K562 (cell line): Measurements from ENCODE around the gene DNASE1L1. TPM values are rescaled to one million over a fixed set of nuclear protein-coding genes. Genes with fewer than 3 reads are reported as not detected.

Source experiments
- ATAC-seq: fragments of 200-7000 bp; cut with Tn5 transposase; 3 replicates; pipeline ENCODE4 v1.9.1; 2020; ENCODE audit warnings: moderate library complexity
- BruUV-seq: library from RNA; stranded (reverse); fragments of 400-500 nt; replicated peaks from 2 replicates; lab custom pipeline; 2021; lab: Mats Ljungman, UMichigan
- CTCF ChIA-PET: fragments of 300-600 bp; formaldehyde crosslinking; extraction: SDS; loops from one replicate; lab custom pipeline; 2021; ENCODE audit warnings: low intra/inter-chr PET ratio; lab: Yijun Ruan, JAX
- POLR2A ChIA-PET: fragments of 300-600, 350-650 bp; sonication (Branson Sonifier 250); formaldehyde crosslinking; extraction: SDS; loops from one replicate; lab custom pipeline; 2021; ENCODE audit warnings: antibody characterized with exemption, inconsistent platforms; lab: Yijun Ruan, JAX
- DNase-seq, 4 experiments: peaks; one replicate each; pipeline versions ENCODE4 v3.0.0 to v3.0.0-alpha.2; 2011 to 2018; ENCODE audit warnings: low spot score in 3 of 4, mixed read lengths in 3 of 4; ENCODE audit errors: extremely low read depth in 1 of 4
- FAIRE-seq: peaks from 2 replicates; lab custom pipeline; 2011; peaks lifted over from hg19 to GRCh38; lab: Jason Lieb, UNC
- H2AFZ ChIP-seq: 2 replicates; pipeline ENCODE4 v1.6.0; 2011; ENCODE audit warnings: low read depth, low read length, control low read depth, inconsistent platforms
- H3K27ac ChIP-seq: fragments of 200-600 bp; 3 replicates; pipeline ENCODE4 v1.8.0; 2011; ENCODE audit warnings: low read depth, mild to moderate bottlenecking, control low read depth, inconsistent platforms, low read length, moderate library complexity, mixed read lengths; ENCODE audit errors: extremely low read depth
- H3K27me3 ChIP-seq, 2 experiments: fragments of 300-600 bp in 1 of 2; 2 replicates in 1 of 2; 3 replicates in 1 of 2; pipeline versions ENCODE4 v1.6.0 to v1.8.0; 2011; ENCODE audit warnings: inconsistent platforms in 2 of 2, low read length in 2 of 2, mild to moderate bottlenecking in 1 of 2, mixed read lengths in 1 of 2, moderate library complexity in 1 of 2; ENCODE audit not compliant: control insufficient read depth in 2 of 2, insufficient read depth in 2 of 2
- H3K36me3 ChIP-seq: fragments of 300-600 bp; 3 replicates; pipeline ENCODE4 v1.8.0; 2011; ENCODE audit warnings: mild to moderate bottlenecking, low read length, inconsistent platforms; ENCODE audit not compliant: control insufficient read depth, insufficient read depth
- H3K4me1 ChIP-seq, 2 experiments: fragments of 200-600 bp in 1 of 2; replicated peaks in 1 of 2; 2 replicates in 1 of 2; 3 replicates in 1 of 2; pipeline versions ENCODE4 v1.5.1 to v1.8.0; 2011; ENCODE audit warnings: inconsistent platforms in 2 of 2, low read length in 2 of 2, mild to moderate bottlenecking in 1 of 2, mixed read lengths in 1 of 2, moderate library complexity in 1 of 2; ENCODE audit not compliant: control insufficient read depth in 2 of 2, insufficient read depth in 2 of 2
- H3K4me2 ChIP-seq: 2 replicates; pipeline ENCODE4 v1.6.1; 2011; ENCODE audit warnings: low read length, control low read depth, inconsistent platforms, mixed read lengths; ENCODE audit not compliant: insufficient read depth
- H3K4me3 ChIP-seq: fragments of 200-600 bp; sonication (generic), shearing (Covaris generic); 2 replicates; pipeline ENCODE4 v1.5.1; 2016; ENCODE audit warnings: control low read depth, inconsistent platforms
- H3K79me2 ChIP-seq: fragments of 200-600 bp; 3 replicates; pipeline ENCODE4 v1.8.0; 2011; ENCODE audit warnings: low read length, inconsistent platforms; ENCODE audit not compliant: control insufficient read depth, insufficient read depth
- H3K9ac ChIP-seq, 2 experiments: 2 replicates each; pipeline versions ENCODE4 v1.6.0 to v1.6.1; 2011; ENCODE audit warnings: low read depth in 2 of 2, low read length in 2 of 2, control low read depth in 1 of 2, inconsistent platforms in 1 of 2, mild to moderate bottlenecking in 1 of 2, mixed read lengths in 1 of 2; ENCODE audit not compliant: insufficient read depth in 1 of 2
- H3K9me1 ChIP-seq: one replicate; pipeline ENCODE4 v1.6.0; 2011; ENCODE audit warnings: inconsistent platforms, mild to moderate bottlenecking, low read length, moderate library complexity; ENCODE audit not compliant: control insufficient read depth, insufficient read depth
- H3K9me3 ChIP-seq: replicated peaks from 2 replicates; pipeline ENCODE4 v1.5.1; 2011; ENCODE audit warnings: low read depth, low read length, inconsistent platforms; ENCODE audit not compliant: control insufficient read depth, insufficient read depth
- H4K20me1 ChIP-seq: replicated peaks from 2 replicates; pipeline ENCODE4 v1.6.1; 2011; ENCODE audit warnings: low read length, inconsistent platforms, mixed read lengths; ENCODE audit not compliant: control insufficient read depth, insufficient read depth
- DDX20 ChIP-seq: fragments of 450-650 bp; IDR thresholded peaks from 2 replicates; pipeline ENCODE4 v1.6.1; 2016; ENCODE audit warnings: missing genetic modification characterization, low read depth, mild to moderate bottlenecking, missing compliant biosample characterization, moderate library complexity
- GTF2E2 ChIP-seq: fragments of 200-800 bp; sonication (Bioruptor generic); IDR thresholded peaks from 2 replicates; pipeline ENCODE4 v1.6.1; 2016; ENCODE audit warnings: missing genetic modification characterization, missing compliant biosample characterization
- JUN ChIP-seq, 2 experiments: sonication (generic) in 1 of 2; formaldehyde crosslinking in 1 of 2; IDR thresholded peaks; 2 replicates each; pipeline versions ENCODE4 v1.6.1 to v1.8.0; 2012 to 2022; ENCODE audit warnings: borderline replicate concordance in 2 of 2, mild to moderate bottlenecking in 2 of 2, improper control_type of control experiment in 1 of 2, low read depth in 1 of 2, low read length in 1 of 2, missing genetic modification reagents in 1 of 2
- KDM5B ChIP-seq: fragments of 200-600 bp; sonication (generic); IDR thresholded peaks from 2 replicates; pipeline ENCODE4 v1.6.1; 2012; ENCODE audit warnings: low read depth, mild to moderate bottlenecking, moderate library complexity, low read length, control low read depth, inconsistent platforms; ENCODE audit not compliant: insufficient replicate concordance
- NR2C1 ChIP-seq, 2 experiments: fragments of 450-650 bp; IDR thresholded peaks; 2 replicates each; pipeline ENCODE4 v1.6.1; 2017; ENCODE audit warnings: mild to moderate bottlenecking in 2 of 2, antibody characterized with exemption in 1 of 2, inconsistent platforms in 1 of 2, missing compliant biosample characterization in 1 of 2, missing genetic modification characterization in 1 of 2
- POLR2A ChIP-seq: fragments of 450-650 bp; conservative IDR thresholded peaks from 2 replicates; pipeline ENCODE4 v1.6.1; 2016
- POLR2AphosphoS2 ChIP-seq: IDR thresholded peaks from 2 replicates; pipeline ENCODE4 v1.6.1; 2012; ENCODE audit warnings: low read length, improper control_type of control experiment
- POLR2G ChIP-seq: fragments of 200-400 bp; formaldehyde crosslinking; IDR thresholded peaks from 2 replicates; pipeline ENCODE4 v1.6.1; 2017; ENCODE audit warnings: low read depth, mild to moderate bottlenecking, antibody characterized with exemption, low read length, moderate library complexity
- PRDM10 ChIP-seq: fragments of 450-650 bp; IDR thresholded peaks from 2 replicates; pipeline ENCODE4 v1.6.1; 2018; ENCODE audit not compliant: partially characterized antibody
- RBFOX2 ChIP-seq: fragments of 200-400 bp; formaldehyde crosslinking; IDR thresholded peaks from 2 replicates; pipeline ENCODE4 v1.6.1; 2017; ENCODE audit warnings: low read depth, mild to moderate bottlenecking, low read length, moderate library complexity
- RBM39 ChIP-seq: fragments of 200-400 bp; formaldehyde crosslinking; optimal IDR thresholded peaks from 2 replicates; pipeline ENCODE3; 2018; ENCODE audit warnings: low read depth, low read length
- SMAD1 ChIP-seq: fragments of 150-350 bp; IDR thresholded peaks from 2 replicates; pipeline ENCODE4 v1.6.1; 2014; ENCODE audit warnings: low read length, low read depth; ENCODE audit not compliant: partially characterized antibody
- STAG1 ChIP-seq: sonication (generic); formaldehyde crosslinking; IDR thresholded peaks from 2 replicates; pipeline ENCODE4 v1.5.0; 2020; ENCODE audit warnings: missing genetic modification reagents, borderline replicate concordance
- SUPT5H ChIP-seq: fragments of 450-650 bp; IDR thresholded peaks from 2 replicates; pipeline ENCODE4 v1.6.1; 2016
- ZNF511 ChIP-seq: sonication (generic); formaldehyde crosslinking; IDR thresholded peaks from 2 replicates; pipeline ENCODE4 v1.8.0; 2022; ENCODE audit warnings: mild to moderate bottlenecking, missing genetic modification reagents
- WGBS: fragments of 100-300 bp; shearing (Covaris generic); methylation state at CpG from one replicate; pipeline ENCODE4 v1.1.6; 2016; ENCODE audit warnings: low coverage, mixed read lengths; ENCODE audit not compliant: insufficient coverage; ENCODE audit errors: missing lambda C conversion rate; 5-methylcytosine and 5-hydroxymethylcytosine counted together
- in situ Hi-C: fragments of 300-500 bp; cut with MboI; formaldehyde crosslinking; loops from 4 replicates; pipeline ENCODE4 v1.15.0; 2018; ENCODE audit warnings: inconsistent platforms, mixed read lengths
- intact Hi-C: fragments of 100-400 bp; cut with micrococcal nuclease; formaldehyde crosslinking; loops from 2 replicates; pipeline ENCODE4 v1.14.2; 2022
- polyA plus RNA-seq, 8 experiments: library from polyadenylated mRNA; depleted of rRNA in 4 of 8; stranded (reverse) in 5 of 8; unstranded in 3 of 8; fragments of >200 nt; fragmentation: Nextera tagmentation in 2 of 8; fragmentation: Illumina TruSeq in 1 of 8; extraction: Ambion mirVana in 2 of 8; extraction: Trizol in 1 of 8; gene quantifications; 2 replicates each; pipeline versions ENCODE4 v1.2.1 to v1.2.3, GENCODE V29; 2011 to 2014; ENCODE audit warnings: inconsistent platforms in 1 of 8, missing spikeins in 1 of 8
- total RNA-seq, 7 experiments: library from RNA; depleted of rRNA in 6 of 7; stranded (reverse); fragments of >200 nt in 6 of 7; fragmentation: Illumina TruSeq in 2 of 7; extraction: Trizol in 2 of 7; gene quantifications; 2 replicates each; pipeline versions ENCODE4 v1.2.1 to v1.2.3, GENCODE V29; 2011 to 2021; ENCODE audit warnings: low replicate concordance in 1 of 7

DNASE1L1 gene
- total and polyA plus RNA-seq, 9 of the 15 experiments (the other 6 are each of a cell fraction or from before 2014, with no cell fraction given): 0.73 to 12.6 (median 7.9) TPM

DNA sequence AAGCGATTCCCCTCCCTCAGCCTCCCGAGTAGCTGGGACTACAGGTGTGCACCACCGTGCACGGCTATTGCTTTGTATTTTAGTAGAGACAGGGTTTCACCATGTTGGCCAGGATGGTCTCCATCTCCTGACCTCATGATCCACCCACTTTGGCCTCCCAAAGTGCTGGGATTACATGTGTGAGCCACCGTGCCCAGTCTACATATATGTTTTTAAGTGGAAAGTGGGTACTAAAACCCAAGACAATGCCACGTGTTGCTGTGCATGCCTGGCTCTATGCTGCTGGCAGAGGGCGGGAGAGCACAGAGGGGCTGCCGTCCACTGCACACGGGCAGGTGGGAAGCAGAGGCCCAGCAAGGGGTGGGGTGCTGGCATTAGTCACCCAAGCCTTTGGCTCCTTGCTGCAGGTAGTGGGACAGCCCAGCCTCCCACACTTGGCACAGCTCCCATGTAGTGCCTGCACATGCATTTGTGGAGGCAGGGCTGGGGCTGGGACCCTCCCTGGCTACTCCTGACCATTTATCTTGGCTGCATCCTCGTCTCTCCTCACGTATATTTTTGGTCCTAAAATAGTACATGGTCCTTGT lies 26.5 kb downstream of the DNASE1L1 start:
- WGBS: 74% methylated on average over 7 of the region's 11 CpGs
- Histone ChIP-seq H2AFZ (no peak overlapping the region), H3K4me1 (peaks cover 17 to 48% of the 10 kb centered on the region in 2 experiments), H3K9me3 (no peaks in the 10 kb centered on the region), H3K27me3 (no peaks in the 10 kb centered on the region), H4K20me1 (no peaks in the 10 kb centered on the region), H3K36me3 (peaks cover 19% of the 10 kb centered on the region; the same call in 2 of the 3 replicates), H3K9ac (peak overlapping the region in 1 of 2 experiments; percentile 6; a peak in 1 of 4 replicates), H3K79me2 (peaks cover 26% of the 10 kb centered on the region), H3K4me2 (no peak overlapping the region), H3K9me1 (no peaks in the 10 kb centered on the region), H3K27ac (no peak overlapping the region), H3K4me3 (no peak overlapping the region)
- no TSS peak for BruUV-seq
- intact Hi-C loops: no loop called here
- in situ Hi-C loops: no loop called here
- no peak for TF ChIP-seq PRDM10
- no peak for TF ChIP-seq RBM39
- TF ChIP-seq DDX20 (tag): no peak
- no peak for TF ChIP-seq JUN (IDR thresholded peaks at IDR 0.05; ENCODE audit: borderline replicate concordance, low read depth, low read length)
- no peak for TF ChIP-seq JUN (CRISPR knock-in tag; IDR thresholded peaks at IDR 0.05; ENCODE audit: borderline replicate concordance)
- no peak for TF ChIP-seq SMAD1
- TF ChIP-seq RBFOX2: peak; percentile 45
- peak; percentile 48 for TF ChIP-seq KDM5B
- peak; percentile 53; the same call in 1 of the 2 replicates for TF ChIP-seq POLR2A
- no peak for TF ChIP-seq NR2C1 (IDR thresholded peaks at IDR 0.05)
- TF ChIP-seq NR2C1 (tag; IDR thresholded peaks at IDR 0.05): no peak
- no peak for TF ChIP-seq STAG1 (CRISPR knock-in tag)
- TF ChIP-seq POLR2G: peak; percentile 64
- peak; percentile 56 for TF ChIP-seq SUPT5H
- no peak for TF ChIP-seq ZNF511 (CRISPR knock-in tag)
- TF ChIP-seq POLR2AphosphoS2: 0 out of 2 replicates have a peak, but pooled peaks have one; percentile 45
- TF ChIP-seq GTF2E2 (tag): no peak
- ChIA-PET CTCF (no interaction called here), POLR2A (interaction anchor here (0.8 to 1.8 kb wide), 5 partner anchors 9 to 17 kb away, joined by 3 to 7 read pairs (median 4); partner anchors contain the start of gene RPL10)
- ATAC-seq: no peak
- DNase-seq: no peak
- no peak for FAIRE-seq
